OCI-LY7 (cell line): ENCODE measurements around the gene GLCCI1.

Experiments used
- CTCF ChIP-seq: fragments of 200-600 bp; sonication (generic); conservative IDR thresholded peaks from 2 replicates; pipeline ENCODE4 v1.5.1; 2014; ENCODE audit warnings: mild to moderate bottlenecking, antibody characterized with exemption, low read length, moderate library complexity, mixed read lengths
- EZH2phosphoT487 ChIP-seq: fragments of 200-600 bp; sonication (generic); IDR thresholded peaks from 2 replicates; pipeline ENCODE4 v1.6.1; 2018; ENCODE audit warnings: low read depth, borderline replicate concordance, mild to moderate bottlenecking, mixed run types, antibody characterized with exemption, low read length, moderate library complexity, mixed read lengths

- TF ChIP-seq CTCF = no peak
- TF ChIP-seq EZH2phosphoT487 = no peak
Measured at GRCh38 chr7:7982904-7983303, 14.3 kb downstream of the GLCCI1 start.
